AG10803 (cell line): Measurements from ENCODE around the gene CKMT2.

Experiments
- DNase-seq: peaks from one replicate; pipeline ENCODE4 v3.0.0; 2010; ENCODE audit warnings: low read depth
- H3K4me3 ChIP-seq: 2 replicates; pipeline ENCODE4 v1.5.1; 2011; ENCODE audit warnings: mild to moderate bottlenecking, low read length, control low read depth
- CTCF ChIP-seq: conservative IDR thresholded peaks from 2 replicates; pipeline ENCODE4 v1.5.1; 2011; ENCODE audit warnings: mild to moderate bottlenecking, low read length, control low read depth, inconsistent platforms

CKMT2 gene

GRCh38 chr5:81205058-81205457 lies 28.1 kb upstream of the CKMT2 start:
- TF ChIP-seq CTCF: no peak
- no peak overlapping the region for H3K4me3 ChIP-seq
- DNase-seq: no peak

- H3K4me3 ChIP-seq: no peak overlapping the region
- DNase-seq: peak; percentile 13
- TF ChIP-seq CTCF: peak; percentile 29; the same call in 1 of the 2 replicates
Measured at GRCh38 chr5:81207009-81207408, 26.1 kb upstream of the CKMT2 start.

- DNase-seq: no peak
- H3K4me3 ChIP-seq: no peak overlapping the region
- TF ChIP-seq CTCF: no peak
Measured at GRCh38 chr5:81208904-81209303, 24.2 kb upstream of the CKMT2 start.

GRCh38 chr5:81209386-81209785 lies 23.7 kb upstream of the CKMT2 start:
- no peak for TF ChIP-seq CTCF
- H3K4me3 ChIP-seq: no peak overlapping the region

GRCh38 chr5:81209869-81210493 lies 23.1 kb upstream of the CKMT2 start:
- DNase-seq: no peak
- TF ChIP-seq CTCF: no peak
- H3K4me3 ChIP-seq: no peak overlapping the region

More at GRCh38 chr5:81209386-81209785, 23.7 kb upstream of the CKMT2 start:
- DNase-seq: no peak

- TF ChIP-seq CTCF: no peak
- H3K4me3 ChIP-seq: no peak overlapping the region
- no peak for DNase-seq
Measured at GRCh38 chr5:81212211-81212751, 20.8 kb upstream of the CKMT2 start.

- TF ChIP-seq CTCF: no peak
- no peak for DNase-seq
- no peak overlapping the region for H3K4me3 ChIP-seq
Measured at GRCh38 chr5:81213070-81213469, 20.1 kb upstream of the CKMT2 start.
